HT-29 (cell line): Measurements from ENCODE around the gene IFNW1. TPM values are rescaled to one million over a fixed set of nuclear protein-coding genes. Genes with fewer than 3 reads are reported as not detected.
A peak's percentile ranks its signal among the peaks of the same experiment; 100 is the strongest.

Experiments
- DNase-seq: peaks from one replicate; pipeline ENCODE4 v3.0.0-alpha.2; 2015; ENCODE audit warnings: low spot score
- small RNA-seq: library from RNA; depleted of rRNA; stranded (forward); fragments of <200 nt; gene quantifications from one replicate; pipeline ENCODE3, GENCODE V24; 2014
- total RNA-seq: library from RNA; depleted of rRNA; stranded (reverse); fragments of >200 nt; shearing (Covaris generic); gene quantifications from 2 replicates; pipeline ENCODE4 v1.2.3, GENCODE V29; 2014; rRNA removed

IFNW1 gene
- total RNA-seq, 1 experiment from 2014 or later = not detected

DNA sequence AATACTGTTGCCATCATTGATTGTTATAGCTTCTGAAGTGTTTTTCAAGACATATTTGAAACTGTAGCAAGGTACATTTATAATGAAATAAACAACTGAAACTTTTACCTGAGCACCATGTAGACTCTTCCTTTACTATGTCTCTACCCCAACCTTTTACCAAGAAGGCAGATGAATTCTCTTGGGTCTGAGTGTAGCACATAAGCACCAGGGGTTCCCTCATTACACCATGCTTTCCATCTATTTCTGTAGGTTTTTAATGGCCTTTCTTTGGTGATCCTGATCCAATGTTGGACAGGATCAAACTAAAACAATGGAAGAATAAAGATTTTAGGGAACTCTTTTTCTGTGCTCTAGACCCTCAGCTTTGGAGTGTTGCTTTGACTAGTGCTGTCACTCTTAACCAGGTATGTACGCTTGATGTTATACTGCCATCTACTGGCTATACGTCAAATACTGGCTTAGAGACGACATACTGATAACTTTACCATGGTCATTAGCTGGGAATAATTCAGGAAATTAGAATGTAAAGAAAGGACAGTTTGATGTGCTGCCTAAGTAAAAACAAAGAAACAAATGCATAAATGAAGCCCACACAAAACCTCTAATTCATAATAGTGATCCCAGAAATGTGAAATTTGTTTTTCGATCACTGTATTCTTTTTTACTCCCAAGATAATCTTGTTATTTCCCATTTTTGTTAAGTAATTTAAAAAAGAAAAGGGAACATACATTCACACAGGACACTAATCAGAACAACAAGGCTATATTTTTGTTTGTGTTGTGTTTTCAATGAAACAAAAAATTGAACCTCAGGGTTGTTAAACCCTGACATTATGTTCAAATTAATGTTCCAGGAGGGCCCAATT lies 30.7 kb downstream of the IFNW1 start:
- peak; percentile 84 for DNase-seq

DNA sequence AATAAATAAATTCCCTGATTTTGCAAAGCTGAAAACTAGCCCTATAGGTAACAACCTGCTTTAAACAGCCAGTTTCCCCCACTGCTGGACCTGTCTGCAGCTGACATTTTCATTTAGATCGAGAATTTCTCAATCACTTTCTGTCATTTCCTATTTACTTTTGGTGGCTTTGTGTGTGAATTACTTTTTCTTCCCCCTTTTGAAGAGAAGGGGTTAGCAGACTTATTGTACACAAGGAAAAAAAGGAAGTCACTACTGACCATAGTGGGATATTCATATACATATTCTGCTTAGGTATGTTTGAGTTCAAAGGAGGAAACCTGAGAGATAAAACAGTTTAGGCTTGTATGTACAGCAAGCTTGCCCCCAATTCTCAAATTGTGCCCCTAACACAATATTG lies 36.8 kb downstream of the IFNW1 start:
- no peak for DNase-seq

DNA sequence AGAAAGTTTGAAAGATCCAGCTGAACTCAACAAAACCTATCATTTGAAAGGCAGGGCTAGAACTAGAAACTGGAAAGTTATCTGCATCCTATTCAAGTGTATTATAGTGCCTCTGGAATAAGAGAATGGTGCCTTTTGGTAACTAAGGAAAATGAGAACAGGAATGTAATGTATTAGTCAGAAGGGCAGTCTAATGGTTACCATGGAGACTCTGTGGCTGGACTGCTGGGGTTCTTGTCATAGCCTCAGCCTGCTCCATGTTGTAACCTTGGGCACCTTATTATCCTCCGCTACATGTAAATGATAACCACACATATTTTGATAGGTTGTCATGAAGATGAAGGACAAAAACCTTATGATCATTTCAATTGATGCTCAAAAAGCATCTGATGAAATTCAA lies 39.3 kb downstream of the IFNW1 start:
- DNase-seq = no peak

DNA sequence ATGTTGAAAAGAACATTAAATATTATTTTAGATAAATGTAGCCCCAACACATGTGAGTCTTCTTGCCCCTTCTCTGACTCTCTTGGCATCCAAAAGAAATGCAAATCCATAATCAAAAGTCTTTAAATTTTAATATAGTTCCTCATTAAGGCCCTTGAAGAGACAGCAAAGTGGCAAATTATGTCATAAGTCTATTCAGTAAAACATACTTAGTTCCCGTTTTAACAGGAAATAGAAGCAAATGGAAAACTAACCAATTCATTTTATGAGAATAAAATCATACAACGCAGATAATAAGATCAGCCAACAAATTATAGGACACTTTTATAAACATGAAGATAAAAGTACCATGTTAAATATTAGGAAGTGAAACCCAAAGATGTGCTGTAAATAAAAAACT lies 43.8 kb downstream of the IFNW1 start:
- no peak for DNase-seq

DNA sequence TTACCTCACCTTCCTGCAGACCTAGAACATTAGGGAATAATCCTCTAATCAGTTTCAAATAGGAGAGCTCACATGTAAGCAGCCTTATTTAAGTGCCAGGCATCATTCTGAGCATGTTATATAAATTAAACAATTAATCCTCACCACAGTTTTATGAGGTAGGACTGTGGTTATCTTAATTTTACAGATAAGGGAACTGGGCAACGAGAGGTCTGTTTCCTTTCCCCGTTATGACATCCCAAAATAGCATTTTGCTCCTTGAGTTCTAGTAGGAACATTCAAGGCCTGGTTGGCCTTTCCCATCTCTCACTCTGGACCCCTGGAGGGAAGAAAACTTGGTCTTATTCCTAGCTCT lies 44.8 kb downstream of the IFNW1 start:
- DNase-seq = no peak

DNA sequence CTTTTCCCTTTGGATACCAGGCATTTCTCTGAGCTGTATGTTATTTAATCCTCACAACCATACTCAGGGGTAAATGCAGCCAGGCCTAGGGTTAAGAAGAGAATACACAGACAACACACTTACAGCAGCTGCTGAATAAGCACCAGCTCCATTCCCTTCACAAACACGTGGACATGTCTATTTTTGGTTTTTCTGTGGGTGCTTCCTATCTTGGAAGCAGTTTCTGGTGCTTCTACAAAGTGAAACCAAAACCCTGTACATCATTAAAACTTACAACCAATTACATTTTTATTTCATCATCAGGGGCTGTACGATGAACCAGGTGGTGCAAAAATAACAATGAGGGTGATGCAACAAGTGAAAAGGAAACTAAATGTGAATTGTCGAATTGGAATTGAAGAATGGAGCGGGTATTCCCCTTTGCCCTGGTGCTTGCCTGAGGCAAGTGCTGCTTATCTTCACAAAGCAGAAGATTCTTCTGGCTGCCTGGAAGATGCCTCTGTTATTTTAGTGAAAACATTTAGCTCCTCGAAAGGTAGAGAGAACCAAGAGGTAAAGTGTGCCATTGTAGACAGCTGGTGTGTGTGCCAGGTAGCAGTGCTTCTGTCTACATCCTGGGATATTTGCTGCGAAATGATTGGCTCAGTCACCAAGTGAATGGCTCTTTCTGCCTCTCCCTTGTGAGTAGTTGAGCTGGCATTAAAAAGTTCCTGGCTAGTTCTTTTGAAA lies 45.3 kb downstream of the IFNW1 start:
- peak; percentile 44 for DNase-seq

DNA sequence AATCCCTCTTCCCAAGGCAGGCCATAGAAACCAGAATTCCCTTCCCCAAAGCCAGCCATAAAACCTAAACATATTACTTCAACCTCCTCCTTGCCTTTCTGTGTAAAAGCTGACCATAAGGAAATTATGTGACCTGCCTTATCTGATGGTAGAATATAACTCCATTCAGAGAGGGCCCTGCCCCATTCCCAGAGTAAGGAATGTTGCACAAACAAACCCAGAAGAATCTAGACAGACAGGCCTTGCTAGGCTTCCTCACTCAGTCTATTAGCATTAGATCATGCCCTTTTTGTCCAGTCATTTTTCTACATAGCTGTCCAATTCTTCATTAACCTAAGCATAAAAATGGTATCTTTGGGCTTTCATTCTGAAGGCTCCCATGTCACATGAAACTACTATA lies 46.1 kb downstream of the IFNW1 start:
- peak; percentile 43 for DNase-seq

Small RNA genes lying within 50 kb of the gene (small RNA-seq; reads per million reads assigned to genes)
- gene IFNWP4 (not detected), gene RF00019 (not detected)

Other genes starting within 250 kb of the IFNW1 start
- not detected in 2 replicates for gene HACD4, start 110.2 kb downstream of the IFNW1 start, total RNA-seq
- not detected in 2 replicates for gene IFNB1, start 63.9 kb downstream of the IFNW1 start, total RNA-seq
- not detected in 2 replicates for gene IFNA21, start 24.8 kb upstream of the IFNW1 start, total RNA-seq
- gene IFNA4, start 45.8 kb upstream of the IFNW1 start, total RNA-seq = not detected in 2 replicates
- gene IFNA7, start 60.4 kb upstream of the IFNW1 start, total RNA-seq = not detected in 2 replicates
- not detected in 2 replicates for gene IFNA10, start 65.3 kb upstream of the IFNW1 start, total RNA-seq
- gene IFNA16, start 75.5 kb upstream of the IFNW1 start, total RNA-seq = not detected in 2 replicates
- gene IFNA17, start 86.4 kb upstream of the IFNW1 start, total RNA-seq = not detected in 2 replicates
- not detected in 2 replicates for gene IFNA14, start 98.2 kb upstream of the IFNW1 start, total RNA-seq
- not detected in 2 replicates for gene IFNA5, start 163.5 kb upstream of the IFNW1 start, total RNA-seq
- 8.8 and 10.0 TPM in 2 replicates for gene KLHL9, start 193.6 kb upstream of the IFNW1 start, total RNA-seq
- not detected in 2 replicates for gene IFNA6, start 209.1 kb upstream of the IFNW1 start, total RNA-seq
- not detected in 2 replicates for gene IFNA13, start 226.2 kb upstream of the IFNW1 start, total RNA-seq
- gene IFNA2, start 243.6 kb upstream of the IFNW1 start, total RNA-seq = not detected in 2 replicates